HepG2 (cell line): ENCODE data around the gene ATG9A. TPM values are rescaled to one million over a fixed set of nuclear protein-coding genes. Genes with fewer than 3 reads are reported as not detected.
A peak's percentile ranks its signal among the peaks of the same experiment; 100 is the strongest.

Source experiments
- ESRRA ChIP-seq: sonication (generic); formaldehyde crosslinking; IDR thresholded peaks from 2 replicates; pipeline ENCODE4 v1.5.1; 2020; ENCODE audit warnings: mild to moderate bottlenecking, low read depth, missing genetic modification reagents
- HDAC1 ChIP-seq: sonication (generic); formaldehyde crosslinking; IDR thresholded peaks from 2 replicates; pipeline ENCODE4 v1.5.1; 2020; ENCODE audit warnings: mild to moderate bottlenecking, missing genetic modification reagents
- JUNB ChIP-seq: sonication (generic); formaldehyde crosslinking; IDR thresholded peaks from 2 replicates; pipeline ENCODE4 v1.8.0; 2022; ENCODE audit warnings: missing genetic modification reagents, mild to moderate bottlenecking, borderline replicate concordance
- KLF16 ChIP-seq, 2 experiments: sonication (generic) in 1 of 2; formaldehyde crosslinking in 1 of 2; IDR thresholded peaks; 2 replicates each; pipeline versions ENCODE4 v1.6.1 to v1.8.0; 2016 to 2023; ENCODE audit warnings: missing genetic modification reagents in 2 of 2, missing compliant biosample characterization in 1 of 2
- MATR3 ChIP-seq: sonication (generic); formaldehyde crosslinking; IDR thresholded peaks from 2 replicates; pipeline ENCODE4 v1.4.0; 2020; ENCODE audit warnings: missing genetic modification reagents
- MXD3 ChIP-seq: IDR thresholded peaks from 2 replicates; pipeline ENCODE4 v1.6.1; 2016; ENCODE audit warnings: mild to moderate bottlenecking, missing biosample characterization, missing genetic modification reagents
- NCOA1 ChIP-seq: sonication (generic); formaldehyde crosslinking; IDR thresholded peaks from 2 replicates; pipeline ENCODE4 v1.9.0; 2021; ENCODE audit warnings: missing genetic modification reagents
- RFX3 ChIP-seq: IDR thresholded peaks from 2 replicates; pipeline ENCODE4 v1.6.1; 2016; ENCODE audit warnings: missing biosample characterization, missing genetic modification reagents
- RFXANK ChIP-seq: IDR thresholded peaks from 2 replicates; pipeline ENCODE4 v1.6.1; 2016
- ZBTB14 ChIP-seq: sonication (generic); formaldehyde crosslinking; IDR thresholded peaks from 2 replicates; pipeline ENCODE4 v1.4.0; 2020; ENCODE audit warnings: missing genetic modification reagents
- ZEB1 ChIP-seq: IDR thresholded peaks from 2 replicates; pipeline ENCODE4 v1.6.1; 2012; ENCODE audit warnings: mild to moderate bottlenecking, low read depth, inconsistent platforms; ENCODE audit not compliant: insufficient replicate concordance
- ZNF430 ChIP-seq: sonication (generic); formaldehyde crosslinking; IDR thresholded peaks from 2 replicates; pipeline ENCODE4 v1.9.0; 2021; ENCODE audit warnings: mild to moderate bottlenecking, missing genetic modification reagents
- ZNF768 ChIP-seq: sonication (generic); formaldehyde crosslinking; IDR thresholded peaks from 2 replicates; pipeline ENCODE4 v1.4.0; 2020; ENCODE audit warnings: missing genetic modification reagents
- polyA plus RNA-seq, 8 experiments: library from polyadenylated mRNA; depleted of rRNA in 3 of 8; stranded (reverse) in 7 of 8; unstranded in 1 of 8; fragments of >200 nt; fragmentation: Illumina TruSeq in 4 of 8; extraction: Trizol in 4 of 8; gene quantifications; 2 replicates each; pipeline versions ENCODE4 v1.2.1 to v1.2.3, GENCODE V29; 2011 to 2016; ENCODE audit warnings: low read depth in 4 of 8, missing spikeins in 1 of 8, mixed read lengths in 1 of 8; ENCODE audit not compliant: insufficient read depth in 1 of 8
- total RNA-seq, 5 experiments: library from RNA; depleted of rRNA; stranded (reverse); fragments of >200 nt; fragmentation: Illumina TruSeq; extraction: Trizol; gene quantifications; 2 replicates each; pipeline ENCODE4 v1.2.3, GENCODE V29; 2016; ENCODE audit warnings: low read depth in 1 of 5
- TF ChIP-seq, protein P1 (sequence below), 2 experiments: sonication (generic) in 1 of 2; formaldehyde crosslinking in 1 of 2; IDR thresholded peaks; 2 replicates each; pipeline versions ENCODE4 v1.6.1 to v1.9.0; 2014 to 2022; ENCODE audit warnings: antibody characterized with exemption in 1 of 2, borderline replicate concordance in 1 of 2, inconsistent platforms in 1 of 2, low read depth in 1 of 2, missing genetic modification reagents in 1 of 2
- TF ChIP-seq, protein P2 (sequence below): sonication (generic); formaldehyde crosslinking; IDR thresholded peaks from 2 replicates; pipeline ENCODE4 v1.9.0; 2022; ENCODE audit warnings: low read depth, missing genetic modification reagents
- TF ChIP-seq, protein P3 (sequence below): sonication (generic); formaldehyde crosslinking; IDR thresholded peaks from 2 replicates; pipeline ENCODE4 v1.4.0; 2020; ENCODE audit warnings: missing genetic modification reagents

ATG9A gene
- total and polyA plus RNA-seq, 2 of the 13 experiments (the other 11 are each of a cell fraction or from before 2014, with no cell fraction given), result 35.0 to 131 TPM

- TF ChIP-seq ZEB1, result no peak
- TF ChIP-seq, protein P1, sequence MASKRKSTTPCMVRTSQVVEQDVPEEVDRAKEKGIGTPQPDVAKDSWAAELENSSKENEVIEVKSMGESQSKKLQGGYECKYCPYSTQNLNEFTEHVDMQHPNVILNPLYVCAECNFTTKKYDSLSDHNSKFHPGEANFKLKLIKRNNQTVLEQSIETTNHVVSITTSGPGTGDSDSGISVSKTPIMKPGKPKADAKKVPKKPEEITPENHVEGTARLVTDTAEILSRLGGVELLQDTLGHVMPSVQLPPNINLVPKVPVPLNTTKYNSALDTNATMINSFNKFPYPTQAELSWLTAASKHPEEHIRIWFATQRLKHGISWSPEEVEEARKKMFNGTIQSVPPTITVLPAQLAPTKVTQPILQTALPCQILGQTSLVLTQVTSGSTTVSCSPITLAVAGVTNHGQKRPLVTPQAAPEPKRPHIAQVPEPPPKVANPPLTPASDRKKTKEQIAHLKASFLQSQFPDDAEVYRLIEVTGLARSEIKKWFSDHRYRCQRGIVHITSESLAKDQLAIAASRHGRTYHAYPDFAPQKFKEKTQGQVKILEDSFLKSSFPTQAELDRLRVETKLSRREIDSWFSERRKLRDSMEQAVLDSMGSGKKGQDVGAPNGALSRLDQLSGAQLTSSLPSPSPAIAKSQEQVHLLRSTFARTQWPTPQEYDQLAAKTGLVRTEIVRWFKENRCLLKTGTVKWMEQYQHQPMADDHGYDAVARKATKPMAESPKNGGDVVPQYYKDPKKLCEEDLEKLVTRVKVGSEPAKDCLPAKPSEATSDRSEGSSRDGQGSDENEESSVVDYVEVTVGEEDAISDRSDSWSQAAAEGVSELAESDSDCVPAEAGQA (IDR thresholded peaks at IDR 0.05; ENCODE audit: low read depth), result peak; percentile 29; the same call in 1 of the 2 replicates
- TF ChIP-seq, protein P1 (CRISPR knock-in tag; IDR thresholded peaks at IDR 0.05; ENCODE audit: borderline replicate concordance), result 0 out of 2 replicates have a peak, but pooled peaks have one; percentile 72
- TF ChIP-seq, protein P2, sequence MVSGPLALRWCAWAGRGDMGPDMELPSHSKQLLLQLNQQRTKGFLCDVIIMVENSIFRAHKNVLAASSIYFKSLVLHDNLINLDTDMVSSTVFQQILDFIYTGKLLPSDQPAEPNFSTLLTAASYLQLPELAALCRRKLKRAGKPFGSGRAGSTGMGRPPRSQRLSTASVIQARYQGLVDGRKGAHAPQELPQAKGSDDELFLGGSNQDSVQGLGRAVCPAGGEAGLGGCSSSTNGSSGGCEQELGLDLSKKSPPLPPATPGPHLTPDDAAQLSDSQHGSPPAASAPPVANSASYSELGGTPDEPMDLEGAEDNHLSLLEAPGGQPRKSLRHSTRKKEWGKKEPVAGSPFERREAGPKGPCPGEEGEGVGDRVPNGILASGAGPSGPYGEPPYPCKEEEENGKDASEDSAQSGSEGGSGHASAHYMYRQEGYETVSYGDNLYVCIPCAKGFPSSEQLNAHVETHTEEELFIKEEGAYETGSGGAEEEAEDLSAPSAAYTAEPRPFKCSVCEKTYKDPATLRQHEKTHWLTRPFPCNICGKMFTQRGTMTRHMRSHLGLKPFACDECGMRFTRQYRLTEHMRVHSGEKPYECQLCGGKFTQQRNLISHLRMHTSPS, result peak; percentile 34
- peak; percentile 75 for TF ChIP-seq ESRRA (CRISPR knock-in tag)
- TF ChIP-seq MATR3 (CRISPR knock-in tag), result no peak
- TF ChIP-seq RFXANK (CRISPR knock-in tag), result peak; percentile 82
- TF ChIP-seq MXD3 (CRISPR knock-in tag), result peak; percentile 98
- no peak for TF ChIP-seq RFX3 (CRISPR knock-in tag)
- TF ChIP-seq JUNB (CRISPR knock-in tag), result no peak
- TF ChIP-seq, protein P3, sequence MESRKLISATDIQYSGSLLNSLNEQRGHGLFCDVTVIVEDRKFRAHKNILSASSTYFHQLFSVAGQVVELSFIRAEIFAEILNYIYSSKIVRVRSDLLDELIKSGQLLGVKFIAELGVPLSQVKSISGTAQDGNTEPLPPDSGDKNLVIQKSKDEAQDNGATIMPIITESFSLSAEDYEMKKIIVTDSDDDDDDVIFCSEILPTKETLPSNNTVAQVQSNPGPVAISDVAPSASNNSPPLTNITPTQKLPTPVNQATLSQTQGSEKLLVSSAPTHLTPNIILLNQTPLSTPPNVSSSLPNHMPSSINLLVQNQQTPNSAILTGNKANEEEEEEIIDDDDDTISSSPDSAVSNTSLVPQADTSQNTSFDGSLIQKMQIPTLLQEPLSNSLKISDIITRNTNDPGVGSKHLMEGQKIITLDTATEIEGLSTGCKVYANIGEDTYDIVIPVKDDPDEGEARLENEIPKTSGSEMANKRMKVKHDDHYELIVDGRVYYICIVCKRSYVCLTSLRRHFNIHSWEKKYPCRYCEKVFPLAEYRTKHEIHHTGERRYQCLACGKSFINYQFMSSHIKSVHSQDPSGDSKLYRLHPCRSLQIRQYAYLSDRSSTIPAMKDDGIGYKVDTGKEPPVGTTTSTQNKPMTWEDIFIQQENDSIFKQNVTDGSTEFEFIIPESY (CRISPR knock-in tag), result 0 out of 2 replicates have a peak, but pooled peaks have one; percentile 12
- peak; percentile 88; the same call in 1 of the 2 replicates for TF ChIP-seq ZNF768 (CRISPR knock-in tag)
- TF ChIP-seq NCOA1 (CRISPR knock-in tag), result peak; percentile 99
- peak; percentile 95; the same call in 1 of the 2 replicates for TF ChIP-seq ZNF430
- TF ChIP-seq KLF16 (CRISPR knock-in tag; IDR thresholded peaks at IDR 0.05), result peak; percentile 6 to 95; a peak in 2 of 4 replicates
- peak; percentile 62 for TF ChIP-seq ZBTB14 (CRISPR knock-in tag)
- peak; percentile 95 for TF ChIP-seq HDAC1 (CRISPR knock-in tag)
Measured at GRCh38 chr2:219218732-219219701, 10.4 kb downstream of the ATG9A start, which contains the start of gene ABCB6 (continued).
